GM19023 (cell line): ENCODE measurements around the gene CSE1L.
A peak's percentile ranks its signal among the peaks of the same experiment; 100 is the strongest.
"Not testable (repeated sequence)": the region's sequence is repeated elsewhere in the genome, so short reads cannot be mapped to it uniquely, and the experiment has no call there.

Experiments
- ATAC-seq: cut with Tn5 transposase; IDR thresholded peaks from one replicate; pipeline ENCODE4 v1.9.1; 2021; ENCODE audit warnings: mild to moderate bottlenecking, moderate library complexity; ENCODE audit not compliant: unreplicated experiment

CSE1L gene

GRCh38 chr20:49046087-49046900, at the start of gene CSE1L:
CSE1L (plus strand) TSS chr20:49046312; CDS start chr20:49058464, 12,152 bp downstream.
- peak; percentile 91 for ATAC-seq

GRCh38 chr20:48999890-49000870, 45.9 kb upstream of the CSE1L start:
- ATAC-seq = no peak

- no peak for ATAC-seq
Observed at GRCh38 chr20:49001741-49002140, 44.4 kb upstream of the CSE1L start.

- ATAC-seq = no peak
Observed at GRCh38 chr20:49006446-49006980, 39.6 kb upstream of the CSE1L start.

GRCh38 chr20:49009899-49010631, 36.0 kb upstream of the CSE1L start:
- ATAC-seq = no peak

GRCh38 chr20:49024220-49024619, 21.9 kb upstream of the CSE1L start:
- no peak for ATAC-seq

- not testable (repeated sequence) for ATAC-seq
Observed at GRCh38 chr20:49028177-49028576, 17.9 kb upstream of the CSE1L start.

GRCh38 chr20:49028684-49029083, 17.4 kb upstream of the CSE1L start:
- no peak for ATAC-seq

GRCh38 chr20:49029203-49029602, 16.9 kb upstream of the CSE1L start:
- ATAC-seq = no peak

- no peak for ATAC-seq
Observed at GRCh38 chr20:49030954-49031619, 15.0 kb upstream of the CSE1L start.

- no peak for ATAC-seq
Observed at GRCh38 chr20:49032455-49032854, 13.7 kb upstream of the CSE1L start.

GRCh38 chr20:49034070-49034732, 11.9 kb upstream of the CSE1L start:
- ATAC-seq = no peak

- ATAC-seq = no peak
Observed at GRCh38 chr20:49037962-49038387, 8.1 kb upstream of the CSE1L start.

- no peak for ATAC-seq
Observed at GRCh38 chr20:49039854-49040253, 6.3 kb upstream of the CSE1L start.

- ATAC-seq = no peak
Observed at GRCh38 chr20:49043000-49043399, 3.1 kb upstream of the CSE1L start.

GRCh38 chr20:49045440-49046086, 549 bp upstream of the CSE1L start:
- ATAC-seq = no peak

- no peak for ATAC-seq
Observed at GRCh38 chr20:49052334-49052733, 6.2 kb downstream of the CSE1L start.

- ATAC-seq = no peak
Observed at GRCh38 chr20:49054056-49054643, 8.0 kb downstream of the CSE1L start.

GRCh38 chr20:49063279-49063678, 17.2 kb downstream of the CSE1L start:
- ATAC-seq = no peak
